PFSK-1 (cell line): ENCODE data around the gene ISG15.

Experiments
- POLR2AphosphoS5 ChIP-seq: IDR thresholded peaks from 2 replicates; pipeline ENCODE4 v1.6.1; 2012; ENCODE audit warnings: low read depth, mild to moderate bottlenecking, control low read depth, low read length, moderate library complexity
- SIN3A ChIP-seq: IDR thresholded peaks from 2 replicates; pipeline ENCODE4 v1.6.1; 2012; ENCODE audit warnings: mild to moderate bottlenecking, low read length, moderate library complexity, borderline replicate concordance; ENCODE audit not compliant: insufficient read depth
- TAF1 ChIP-seq: IDR thresholded peaks from 2 replicates; pipeline ENCODE4 v1.6.1; 2012; ENCODE audit warnings: low read length, control low read depth, borderline replicate concordance; ENCODE audit not compliant: insufficient read depth
- TF ChIP-seq, protein P1 (sequence below), 2 experiments: IDR thresholded peaks; 2 replicates each; pipeline versions ENCODE4 v1.6.1 to v1.8.0; 2011 to 2012; ENCODE audit warnings: low read depth in 2 of 2, low read length in 2 of 2, control low read depth in 1 of 2, inconsistent platforms in 1 of 2, mild to moderate bottlenecking in 1 of 2, moderate library complexity in 1 of 2; ENCODE audit not compliant: insufficient read depth in 1 of 2

DNA sequence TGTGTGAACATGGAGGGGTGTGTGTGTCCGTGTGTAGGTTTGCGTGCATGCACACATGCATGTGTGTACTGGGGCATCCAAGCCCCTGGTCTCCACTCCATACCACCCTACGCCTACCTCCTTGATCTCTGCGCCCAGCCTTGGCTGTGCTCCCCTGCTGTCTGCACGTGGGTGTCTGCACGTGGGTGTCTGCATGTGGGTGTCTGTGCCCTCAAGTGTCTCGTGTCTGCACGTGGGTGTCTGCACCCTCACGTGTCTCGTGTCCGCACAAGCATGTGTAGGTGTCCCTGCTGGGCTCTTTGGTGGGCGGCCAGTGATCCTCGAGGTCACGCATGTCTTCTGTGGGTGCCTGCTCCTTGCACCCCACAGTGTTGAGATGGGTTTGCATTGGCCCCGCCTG is 39.7 kb downstream of the ISG15 start:
- TF ChIP-seq, protein P1, sequence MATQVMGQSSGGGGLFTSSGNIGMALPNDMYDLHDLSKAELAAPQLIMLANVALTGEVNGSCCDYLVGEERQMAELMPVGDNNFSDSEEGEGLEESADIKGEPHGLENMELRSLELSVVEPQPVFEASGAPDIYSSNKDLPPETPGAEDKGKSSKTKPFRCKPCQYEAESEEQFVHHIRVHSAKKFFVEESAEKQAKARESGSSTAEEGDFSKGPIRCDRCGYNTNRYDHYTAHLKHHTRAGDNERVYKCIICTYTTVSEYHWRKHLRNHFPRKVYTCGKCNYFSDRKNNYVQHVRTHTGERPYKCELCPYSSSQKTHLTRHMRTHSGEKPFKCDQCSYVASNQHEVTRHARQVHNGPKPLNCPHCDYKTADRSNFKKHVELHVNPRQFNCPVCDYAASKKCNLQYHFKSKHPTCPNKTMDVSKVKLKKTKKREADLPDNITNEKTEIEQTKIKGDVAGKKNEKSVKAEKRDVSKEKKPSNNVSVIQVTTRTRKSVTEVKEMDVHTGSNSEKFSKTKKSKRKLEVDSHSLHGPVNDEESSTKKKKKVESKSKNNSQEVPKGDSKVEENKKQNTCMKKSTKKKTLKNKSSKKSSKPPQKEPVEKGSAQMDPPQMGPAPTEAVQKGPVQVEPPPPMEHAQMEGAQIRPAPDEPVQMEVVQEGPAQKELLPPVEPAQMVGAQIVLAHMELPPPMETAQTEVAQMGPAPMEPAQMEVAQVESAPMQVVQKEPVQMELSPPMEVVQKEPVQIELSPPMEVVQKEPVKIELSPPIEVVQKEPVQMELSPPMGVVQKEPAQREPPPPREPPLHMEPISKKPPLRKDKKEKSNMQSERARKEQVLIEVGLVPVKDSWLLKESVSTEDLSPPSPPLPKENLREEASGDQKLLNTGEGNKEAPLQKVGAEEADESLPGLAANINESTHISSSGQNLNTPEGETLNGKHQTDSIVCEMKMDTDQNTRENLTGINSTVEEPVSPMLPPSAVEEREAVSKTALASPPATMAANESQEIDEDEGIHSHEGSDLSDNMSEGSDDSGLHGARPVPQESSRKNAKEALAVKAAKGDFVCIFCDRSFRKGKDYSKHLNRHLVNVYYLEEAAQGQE (IDR thresholded peaks at IDR 0.05; ENCODE audit: insufficient read depth in 1 of 2, low read depth in 2 of 2, low read length in 2 of 2), result no peak
- TF ChIP-seq POLR2AphosphoS5 (no peak), SIN3A (no peak), TAF1 (no peak)
